NCI-H2081 treated with DMSO at 0.1 percent for 48 hours (cell line): ENCODE data around the gene RIPOR3.
A peak's percentile ranks its signal among the peaks of the same experiment; 100 is the strongest.
"Not testable (repeated sequence)": the region's sequence is repeated elsewhere in the genome, so short reads cannot be mapped to it uniquely, and the experiment has no call there.

Experiments used
- DNase-seq: peaks from one replicate; lab custom pipeline; 2025; lab: John Stamatoyannopoulos, UW

Gene RIPOR3

GRCh38 chr20:50632701-50633100 lies 58.6 kb downstream of the RIPOR3 start:
- DNase-seq: no peak

DNA sequence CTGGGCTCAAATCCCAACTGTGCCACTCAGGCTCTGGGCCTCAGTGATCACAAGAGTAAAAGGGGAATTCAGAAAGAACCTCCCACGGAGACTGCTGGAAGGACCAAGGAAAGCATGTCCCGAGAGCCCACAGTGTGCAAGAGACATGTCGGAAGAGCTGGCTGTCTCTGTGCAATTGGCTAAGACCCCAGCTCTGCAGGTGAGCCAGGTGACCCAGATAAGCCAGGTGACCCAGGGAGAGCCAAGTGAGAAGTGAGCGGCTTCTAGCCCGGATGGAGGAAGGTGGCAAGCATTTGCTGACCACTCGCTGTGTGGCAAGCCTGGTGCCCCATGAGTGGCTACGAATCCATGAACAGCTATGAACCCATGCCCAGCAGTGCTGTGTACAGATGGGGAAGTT lies 59.1 kb downstream of the RIPOR3 start:
- DNase-seq: no peak

DNA sequence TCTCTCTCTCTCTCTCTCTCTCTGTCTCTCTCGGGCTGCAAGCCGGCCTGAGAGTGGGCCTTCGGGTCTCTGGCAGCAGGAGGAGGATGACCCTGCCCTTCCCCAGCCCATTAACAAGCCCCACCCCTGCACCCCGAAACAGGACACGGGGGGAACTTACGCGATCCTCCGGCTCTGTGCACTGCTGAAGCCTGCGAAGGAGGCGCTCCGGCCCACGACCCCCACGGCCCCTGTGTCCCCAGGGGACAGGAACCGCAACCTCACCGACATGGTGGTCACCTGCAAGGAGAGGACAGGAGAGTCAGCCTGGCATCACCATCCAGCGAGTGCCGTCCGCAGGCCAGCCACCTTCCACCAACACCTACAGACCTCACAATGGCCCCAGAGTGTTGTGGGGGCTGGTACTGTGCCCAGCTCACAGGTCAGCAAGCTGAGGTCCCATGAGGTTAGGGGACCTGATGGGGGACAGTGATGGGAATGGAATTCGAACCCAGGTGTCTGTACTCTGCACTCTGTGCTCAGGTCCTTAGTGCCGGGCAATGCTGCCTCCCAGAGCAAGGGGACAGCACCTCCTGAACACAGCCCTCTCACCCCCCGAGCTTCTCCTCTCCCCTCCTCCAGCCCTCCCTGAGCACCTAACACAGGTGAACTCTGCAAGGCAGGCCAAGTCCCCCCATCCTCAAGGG lies 60.6 kb downstream of the RIPOR3 start:
- DNase-seq: no peak

- DNase-seq: no peak
These were observed 61.7 kb downstream of the RIPOR3 start for GRCh38 chr20:50629670-50630045.

DNA sequence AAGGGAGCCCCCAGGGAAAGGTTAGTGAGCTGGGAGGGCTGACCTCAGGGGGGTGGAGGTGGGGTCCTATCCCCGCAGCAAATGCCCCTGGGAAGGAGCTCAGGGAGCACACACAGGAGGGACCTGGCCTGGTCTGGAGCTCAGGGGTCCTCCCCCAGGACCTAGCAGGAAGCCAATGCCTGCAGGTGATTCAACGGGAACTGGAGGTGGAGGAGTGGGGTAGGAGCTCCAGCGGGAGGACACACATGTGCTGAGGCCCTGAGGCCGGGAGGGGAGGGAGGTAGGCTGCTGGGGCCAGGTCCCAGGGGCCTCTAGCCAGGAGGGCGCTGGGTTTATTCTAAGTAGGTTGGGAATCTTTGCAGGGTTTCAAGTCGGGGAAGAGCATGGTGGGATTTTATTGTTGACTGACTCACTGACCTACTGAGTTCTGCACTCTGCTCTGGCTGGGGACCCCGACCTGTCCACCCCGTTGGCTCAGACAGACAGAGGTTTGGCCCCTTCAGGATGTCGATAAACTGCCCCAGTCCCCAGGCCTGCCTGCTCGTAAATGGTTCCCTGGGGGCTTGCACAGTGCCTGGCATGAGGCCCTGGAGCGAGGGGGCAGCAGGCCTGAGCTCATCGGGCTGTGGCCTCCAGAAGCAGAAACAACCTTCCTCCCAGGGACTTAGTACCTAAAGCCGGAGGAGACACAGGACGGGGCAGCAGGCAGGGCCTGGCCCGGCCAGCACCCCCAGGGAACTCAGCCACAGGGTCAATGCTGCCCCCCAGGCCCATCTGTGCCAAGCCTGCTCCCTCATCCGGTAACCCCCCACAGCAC lies 62.3 kb downstream of the RIPOR3 start:
- DNase-seq: no peak

- no peak for DNase-seq
These were observed 63.0 kb downstream of the RIPOR3 start for GRCh38 chr20:50628332-50628731.

DNA sequence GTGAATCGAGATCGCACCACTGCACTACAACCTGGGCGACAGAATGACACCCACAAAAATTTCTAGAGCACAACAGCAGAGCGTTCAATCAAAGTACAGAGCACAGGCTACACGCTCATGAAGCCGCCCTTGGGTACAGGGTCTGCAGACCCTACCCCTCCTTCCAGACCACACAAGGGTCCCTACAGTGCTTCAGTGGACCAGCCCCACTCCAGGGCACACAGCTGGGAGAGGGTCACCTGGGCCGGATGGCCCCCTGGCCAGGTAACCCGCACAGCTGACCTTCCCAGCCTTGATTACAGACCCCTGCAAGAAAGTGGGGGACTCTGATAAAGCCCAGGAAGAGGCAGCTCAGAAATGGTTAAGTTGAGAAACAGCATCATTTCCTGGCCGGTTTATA lies 63.6 kb downstream of the RIPOR3 start:
- DNase-seq: no peak

GRCh38 chr20:50625986-50626677 lies 65.2 kb downstream of the RIPOR3 start:
- no peak for DNase-seq

DNA sequence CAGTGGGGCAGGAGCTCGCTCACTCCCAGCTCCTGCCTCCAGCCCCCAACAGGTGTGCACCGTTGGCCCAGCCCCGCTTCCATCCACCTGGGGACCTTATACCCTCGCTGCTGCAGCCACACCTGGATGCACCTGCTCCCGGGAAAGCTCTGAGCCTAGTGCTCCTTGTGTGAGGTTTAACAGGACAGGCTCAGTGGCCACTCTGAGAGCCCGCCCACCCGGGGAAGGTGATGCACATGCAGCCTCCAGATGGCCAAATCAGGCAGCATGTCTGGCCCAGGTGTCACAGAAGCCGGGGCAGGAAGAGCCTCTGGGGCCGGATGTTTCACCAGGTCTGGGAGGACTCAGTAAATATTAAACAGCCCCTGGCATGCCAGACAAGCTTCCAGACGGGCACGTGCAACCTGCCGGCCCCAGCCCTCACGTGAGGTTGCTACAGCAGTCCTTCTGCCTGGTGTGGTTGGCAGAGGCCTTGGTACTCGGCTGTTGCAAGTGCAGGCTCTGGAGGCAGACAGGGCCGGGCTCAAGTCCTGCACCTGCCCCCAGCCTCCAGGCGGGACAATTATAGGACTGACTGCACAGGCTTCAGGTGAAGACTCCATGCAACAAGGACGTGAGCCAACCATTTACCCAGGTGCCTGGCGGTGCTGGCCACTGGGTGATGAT lies 66.9 kb downstream of the RIPOR3 start:
- DNase-seq: peak; percentile 57

DNA sequence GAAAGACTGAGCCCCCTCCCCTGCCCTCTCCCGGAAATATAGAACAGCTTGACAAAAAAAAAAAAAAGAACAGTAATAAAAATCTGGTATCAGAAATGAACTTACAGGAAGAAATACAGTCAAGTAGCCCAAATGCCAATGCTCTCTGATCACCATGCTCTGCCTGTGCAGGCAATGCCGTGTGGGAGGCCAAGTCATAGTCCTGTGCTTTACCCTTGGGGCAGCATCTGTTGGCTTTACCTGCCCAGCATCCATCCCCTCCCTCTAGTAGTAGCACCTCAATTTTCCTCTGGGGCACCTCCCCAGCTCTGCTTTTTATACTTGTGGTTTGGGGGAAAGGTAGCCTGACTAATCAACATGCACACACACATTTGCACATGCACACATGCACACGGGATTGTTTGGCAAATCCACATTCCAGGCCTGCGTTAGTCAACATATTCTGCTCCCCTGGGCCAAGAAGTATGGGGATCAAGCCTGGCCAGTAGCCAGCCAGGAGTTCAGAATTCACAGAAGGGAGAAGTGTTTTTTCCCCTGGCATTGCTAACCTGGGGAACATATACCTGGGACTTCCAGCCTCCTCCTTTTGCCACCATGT lies 70.2 kb downstream of the RIPOR3 start:
- DNase-seq: no peak

- DNase-seq: not testable (repeated sequence)
These were observed 70.9 kb downstream of the RIPOR3 start for GRCh38 chr20:50620459-50620858.

DNA sequence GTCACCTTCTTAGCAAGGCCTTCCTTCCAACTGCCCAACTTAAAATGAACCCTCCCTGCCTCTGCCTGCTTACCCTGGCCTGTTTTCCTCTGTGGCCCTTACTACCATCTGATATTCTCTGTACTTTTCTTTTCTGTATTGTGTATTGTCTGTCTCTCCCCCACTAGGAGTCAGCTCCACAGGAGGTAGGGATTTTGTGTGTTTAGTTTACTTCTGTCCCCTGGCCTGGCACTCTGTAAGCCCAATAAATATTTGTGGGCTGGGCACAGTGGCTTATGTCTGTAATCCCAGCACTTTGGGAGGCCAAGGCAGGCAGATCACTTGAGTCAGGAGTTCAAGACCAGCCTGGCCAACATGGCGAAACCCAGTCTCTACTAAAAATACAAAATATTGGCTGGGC lies 72.8 kb downstream of the RIPOR3 start:
- DNase-seq: no peak

GRCh38 chr20:50617022-50617421 lies 74.3 kb downstream of the RIPOR3 start:
- no peak for DNase-seq

GRCh38 chr20:50615407-50615806 lies 75.9 kb downstream of the RIPOR3 start:
- no peak for DNase-seq

DNA sequence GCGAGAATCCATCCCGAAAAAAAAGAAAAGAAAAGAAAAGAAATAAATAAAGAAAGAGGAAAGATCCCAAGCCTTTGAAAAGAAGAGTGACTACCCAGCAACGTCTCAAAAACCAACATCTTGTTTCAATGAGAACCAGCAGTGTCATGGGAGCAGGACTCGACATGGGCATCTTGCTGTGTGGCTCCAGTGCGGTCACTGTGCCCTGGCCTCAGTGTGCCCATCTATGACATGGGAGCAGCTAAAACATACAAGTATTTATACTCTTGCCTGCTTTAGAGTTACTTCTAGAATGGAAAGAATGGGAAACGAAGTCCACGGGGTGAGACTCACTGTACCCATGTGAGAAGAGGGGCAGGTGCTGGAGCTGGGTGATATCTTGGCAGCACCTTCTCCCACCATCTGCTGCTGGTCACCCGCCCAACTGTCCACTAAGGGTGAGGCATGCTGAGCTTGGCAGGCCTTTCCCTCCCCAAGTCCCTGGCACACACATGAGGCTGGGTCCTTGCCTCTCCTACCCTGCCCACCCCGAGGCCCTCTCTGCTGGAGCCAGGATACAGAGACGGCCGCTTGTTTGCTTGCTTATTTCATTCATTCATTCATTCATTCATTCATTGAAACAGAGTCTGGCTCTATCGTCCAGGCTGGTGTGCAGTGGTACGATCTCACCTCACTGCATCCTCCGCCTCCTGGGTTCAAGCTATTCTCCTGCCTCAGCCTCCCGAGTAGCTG lies 77.7 kb downstream of the RIPOR3 start:
- no peak for DNase-seq

DNA sequence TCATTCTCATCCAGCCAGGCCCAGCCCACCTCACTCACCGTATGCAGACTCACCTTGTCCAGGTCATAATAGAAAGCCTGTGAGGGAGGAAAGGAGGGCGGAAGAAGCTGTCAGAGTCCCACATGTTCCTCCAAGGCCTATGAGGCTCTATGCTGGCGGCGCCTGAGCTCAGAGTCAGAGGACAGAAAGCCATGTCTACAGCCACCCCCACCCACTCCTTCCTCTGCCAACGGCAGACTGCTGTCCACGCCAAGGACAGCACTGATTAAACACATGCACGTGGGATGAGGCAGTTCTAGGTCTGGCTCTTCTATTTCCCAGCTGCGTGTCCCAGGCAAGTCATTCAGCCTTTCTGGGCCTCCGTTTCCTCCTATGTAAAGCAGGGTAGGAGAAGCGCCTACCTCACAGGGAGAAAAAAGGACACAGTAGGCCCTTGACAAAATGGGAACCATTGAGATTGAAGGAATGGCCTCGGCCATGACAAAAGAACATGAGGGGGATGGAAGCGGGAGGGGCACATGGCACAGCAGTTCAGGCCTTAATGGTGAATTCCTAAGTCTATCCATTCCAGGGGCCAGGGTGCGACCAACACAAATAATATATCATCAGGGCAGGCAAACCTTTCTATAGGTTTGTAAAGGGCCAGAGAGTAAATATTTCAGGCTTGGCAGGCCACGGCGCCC lies 80.1 kb downstream of the RIPOR3 start:
- no peak for DNase-seq

DNA sequence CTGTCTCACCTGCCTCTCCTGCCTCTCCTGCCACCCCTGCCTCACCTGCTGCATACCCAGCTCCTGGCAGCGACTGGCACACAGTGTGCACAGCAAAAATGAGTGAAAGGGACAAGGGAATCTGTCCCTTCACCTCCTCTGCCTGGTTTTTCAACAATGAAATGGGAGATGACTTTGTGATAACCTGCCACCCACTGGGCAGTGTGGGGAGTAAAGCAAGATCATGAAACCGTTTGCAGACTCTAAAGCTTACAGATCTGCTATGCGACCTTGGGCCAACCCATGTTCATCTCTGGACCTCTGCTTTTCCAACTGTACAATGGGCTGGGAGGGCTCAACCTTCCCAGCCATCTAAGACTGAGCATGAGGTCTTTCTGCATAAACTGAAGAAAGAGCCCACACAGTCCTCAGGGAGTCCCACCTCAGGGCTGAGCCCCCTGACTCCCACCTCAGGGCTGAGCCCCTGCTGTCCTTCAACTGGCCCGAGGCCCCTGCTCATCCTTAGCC lies 81.1 kb downstream of the RIPOR3 start:
- no peak for DNase-seq

- no peak for DNase-seq
These were observed 81.8 kb downstream of the RIPOR3 start for GRCh38 chr20:50609438-50609989.

GRCh38 chr20:50608750-50609104 lies 82.6 kb downstream of the RIPOR3 start:
- DNase-seq: no peak
